ENCODE data around the gene XRRA1. TPM values are rescaled to one million over a fixed set of nuclear protein-coding genes. Genes with fewer than 3 reads are reported as not detected.
"Not testable (repeated sequence)": the region's sequence is repeated elsewhere in the genome, so short reads cannot be mapped to it uniquely, and the experiment has no call there.

Gene XRRA1
- total RNA-seq, 1 donor from 2014 or later: 16.1 TPM

GRCh38 chr11:74905326-74905725 is 43.6 kb downstream of the XRRA1 start:
- Mint-ChIP-seq H3K27me3 (ENCODE audit: unreplicated experiment) (no peaks in the 10 kb centered on the region), H3K4me3 (ENCODE audit: unreplicated experiment) (no peak overlapping the region), H3K4me1 (ENCODE audit: unreplicated experiment) (no peaks in the 10 kb centered on the region), H3K36me3 (ENCODE audit: unreplicated experiment) (peaks cover 18% of the 10 kb centered on the region), H3K9me3 (ENCODE audit: unreplicated experiment) (peaks cover 5% of the 10 kb centered on the region), H3K27ac (ENCODE audit: unreplicated experiment) (no peak overlapping the region)
- no peak for TF ChIP-seq CTCF (IDR thresholded peaks at IDR 0.05)
- DNase-seq (ENCODE audit: extremely low spot score, unreplicated experiment): no peak

GRCh38 chr11:74902342-74902741 is 46.5 kb downstream of the XRRA1 start:
- H3K36me3 Mint-ChIP-seq (ENCODE audit: unreplicated experiment): peaks cover 28% of the 10 kb centered on the region

GRCh38 chr11:74896311-74896710 is 52.6 kb downstream of the XRRA1 start:
- H3K4me1 Mint-ChIP-seq (ENCODE audit: unreplicated experiment): no peaks in the 10 kb centered on the region
- H3K36me3 Mint-ChIP-seq (ENCODE audit: unreplicated experiment): peaks cover 44% of the 10 kb centered on the region
- no peak overlapping the region for H3K4me3 Mint-ChIP-seq (ENCODE audit: unreplicated experiment)
- DNase-seq (ENCODE audit: extremely low spot score, unreplicated experiment): no peak
- no peaks in the 10 kb centered on the region for H3K27me3 Mint-ChIP-seq (ENCODE audit: unreplicated experiment)
- peaks cover 40% of the 10 kb centered on the region for H3K9me3 Mint-ChIP-seq (ENCODE audit: unreplicated experiment)
- no peak overlapping the region for H3K27ac Mint-ChIP-seq (ENCODE audit: unreplicated experiment)
- no peak for TF ChIP-seq CTCF (IDR thresholded peaks at IDR 0.05)

More at GRCh38 chr11:74902342-74902741, 46.5 kb downstream of the XRRA1 start:
- TF ChIP-seq CTCF (IDR thresholded peaks at IDR 0.05): no peak
- no peak overlapping the region for H3K4me3 Mint-ChIP-seq (ENCODE audit: unreplicated experiment)
- peaks cover 24% of the 10 kb centered on the region for H3K9me3 Mint-ChIP-seq (ENCODE audit: unreplicated experiment)
- no peak for DNase-seq (ENCODE audit: extremely low spot score, unreplicated experiment)
- no peaks in the 10 kb centered on the region for H3K27me3 Mint-ChIP-seq (ENCODE audit: unreplicated experiment)
- H3K4me1 Mint-ChIP-seq (ENCODE audit: unreplicated experiment): no peaks in the 10 kb centered on the region
- no peak overlapping the region for H3K27ac Mint-ChIP-seq (ENCODE audit: unreplicated experiment)

- H3K4me3 Mint-ChIP-seq (ENCODE audit: unreplicated experiment): no peak overlapping the region
- H3K4me1 Mint-ChIP-seq (ENCODE audit: unreplicated experiment): no peaks in the 10 kb centered on the region
- no peak overlapping the region for H3K27ac Mint-ChIP-seq (ENCODE audit: unreplicated experiment)
- no peak for DNase-seq (ENCODE audit: extremely low spot score, unreplicated experiment)
- H3K9me3 Mint-ChIP-seq (ENCODE audit: unreplicated experiment): peaks cover 40% of the 10 kb centered on the region
- peaks cover 38% of the 10 kb centered on the region for H3K36me3 Mint-ChIP-seq (ENCODE audit: unreplicated experiment)
- no peak for TF ChIP-seq CTCF (IDR thresholded peaks at IDR 0.05)
- H3K27me3 Mint-ChIP-seq (ENCODE audit: unreplicated experiment): no peaks in the 10 kb centered on the region
Measured at GRCh38 chr11:74895340-74896116, 53.4 kb downstream of the XRRA1 start.

- H3K4me3 Mint-ChIP-seq (ENCODE audit: unreplicated experiment); H3K4me1 Mint-ChIP-seq (ENCODE audit: unreplicated experiment); DNase-seq (ENCODE audit: extremely low spot score, unreplicated experiment); H3K27ac Mint-ChIP-seq (ENCODE audit: unreplicated experiment); H3K27me3 Mint-ChIP-seq (ENCODE audit: unreplicated experiment): not testable (repeated sequence)
- Mint-ChIP-seq H3K9me3 (ENCODE audit: unreplicated experiment) (peaks cover 42% of the 10 kb centered on the region), H3K36me3 (ENCODE audit: unreplicated experiment) (peaks cover 39% of the 10 kb centered on the region)
Measured at GRCh38 chr11:74893015-74893414, 55.9 kb downstream of the XRRA1 start.
